B cell (primary cell): ENCODE data around the gene FHIT. TPM values are rescaled to one million over a fixed set of nuclear protein-coding genes. Genes with fewer than 3 reads are reported as not detected.

ENCODE experiments used
- ATAC-seq: fragments of 200-7000 bp; cut with Tn5 transposase; one replicate; pipeline ENCODE4 v1.10.0; 2021; ENCODE audit warnings: low read depth, mild to moderate bottlenecking, moderate number of reproducible peaks, moderate library complexity
- CTCF ChIA-PET: fragments of 350-600 bp; sonication (Branson Sonifier 250); formaldehyde crosslinking; loops from one replicate; lab custom pipeline; 2021; ENCODE audit warnings: antibody characterized with exemption, inconsistent platforms; lab: Charles Lee
- POLR2A ChIA-PET: fragments of 350-600 bp; sonication (Branson Sonifier 250); formaldehyde crosslinking; loops from one replicate; lab custom pipeline; 2021; ENCODE audit warnings: antibody characterized with exemption; lab: Charles Lee
- DNase-seq: peaks from one replicate; pipeline ENCODE4 v3.0.0; 2013
- H2AFZ ChIP-seq: 2 replicates; pipeline ENCODE4 v1.6.1; 2012; ENCODE audit warnings: mild to moderate bottlenecking, low read depth, low read length; ENCODE audit not compliant: insufficient read depth, poor library complexity, severe bottlenecking
- H3K27ac ChIP-seq, 2 donors: 1 replicate in 1 of 2; 2 replicates in 1 of 2; pipeline ENCODE4 v1.5.1; 2012 to 2013; ENCODE audit warnings: low read length in 2 of 2, mild to moderate bottlenecking in 2 of 2, moderate library complexity in 1 of 2
- H3K27me3 ChIP-seq, 4 experiments: fragments of 200-600 bp in 1 of 4; sonication (generic) in 1 of 4; replicated peaks in 1 of 4; 1 replicate in 2 of 4; 2 replicates in 2 of 4; pipeline versions ENCODE4 v1.6.1 to v1.7.0; 2013 to 2016; ENCODE audit warnings: low read length in 3 of 4, mild to moderate bottlenecking in 2 of 4, mixed read lengths in 1 of 4, moderate library complexity in 1 of 4; ENCODE audit not compliant: insufficient read depth in 4 of 4, control insufficient read depth in 3 of 4; ENCODE audit errors: control extremely low read depth in 1 of 4
- H3K36me3 ChIP-seq, 2 experiments: replicated peaks in 1 of 2; 1 replicate in 1 of 2; 2 replicates in 1 of 2; pipeline versions ENCODE4 v1.6.1 to v1.7.1; 2013; ENCODE audit warnings: low read length in 1 of 2; ENCODE audit not compliant: insufficient read depth in 2 of 2, control insufficient read depth in 1 of 2; ENCODE audit errors: control extremely low read depth in 1 of 2, extremely low read depth in 1 of 2
- H3K4me1 ChIP-seq, 2 donors: fragments of 200-600 bp in 1 of 2; sonication (generic) in 1 of 2; 1 replicate in 1 of 2; 2 replicates in 1 of 2; pipeline versions ENCODE4 v1.5.1 to v1.6.1; 2013 to 2017; ENCODE audit warnings: low read length in 2 of 2; ENCODE audit not compliant: control insufficient read depth in 2 of 2, insufficient read depth in 2 of 2
- H3K4me2 ChIP-seq: replicated peaks from 2 replicates; pipeline ENCODE3; 2012; ENCODE audit warnings: mild to moderate bottlenecking, low read depth, low read length; ENCODE audit not compliant: poor library complexity, severe bottlenecking
- H3K4me3 ChIP-seq, 5 experiments: fragments of 200-600 bp in 1 of 5; sonication (generic) in 1 of 5; 1 replicate in 3 of 5; 2 replicates in 2 of 5; pipeline versions ENCODE4 v1.5.1 to v1.7.0; 2011 to 2016; ENCODE audit warnings: low read length in 4 of 5, mild to moderate bottlenecking in 4 of 5, low read depth in 2 of 5, control low read depth in 1 of 5, moderate library complexity in 1 of 5; ENCODE audit not compliant: insufficient read depth in 1 of 5; ENCODE audit errors: control extremely low read depth in 1 of 5, extremely low read depth in 1 of 5
- H3K79me2 ChIP-seq: fragments of 200-600 bp; sonication (generic); one replicate; pipeline ENCODE4 v1.6.0; 2016; ENCODE audit warnings: low read length; ENCODE audit not compliant: control insufficient read depth, insufficient read depth
- H3K9ac ChIP-seq: fragments of 200-600 bp; sonication (generic); 2 replicates; pipeline ENCODE4 v1.6.1; 2017; ENCODE audit warnings: mild to moderate bottlenecking, low read length, moderate library complexity
- H3K9me3 ChIP-seq, 3 donors: one replicate each; pipeline versions ENCODE4 v1.6.1 to v1.7.1; 2013; ENCODE audit warnings: low read length in 2 of 3; ENCODE audit not compliant: control insufficient read depth in 2 of 3, insufficient read depth in 1 of 3; ENCODE audit errors: control extremely low read depth in 1 of 3
- H4K20me1 ChIP-seq: 2 replicates; pipeline ENCODE4 v1.6.0; 2012; ENCODE audit warnings: mild to moderate bottlenecking, low read length; ENCODE audit not compliant: insufficient read depth, control insufficient read depth, poor library complexity, severe bottlenecking
- H3K27ac Mint-ChIP-seq: one replicate; pipeline ENCODE4 v1.8.0; 2021; ENCODE audit warnings: mixed read lengths
- H3K27me3 Mint-ChIP-seq: one replicate; pipeline ENCODE4 v1.8.0; 2021; ENCODE audit warnings: mixed read lengths
- H3K4me1 Mint-ChIP-seq: one replicate; pipeline ENCODE4 v1.8.0; 2021; ENCODE audit warnings: mixed read lengths
- H3K4me3 Mint-ChIP-seq: one replicate; pipeline ENCODE4 v1.8.0; 2021; ENCODE audit warnings: mixed read lengths
- H3K9me3 Mint-ChIP-seq: one replicate; pipeline ENCODE4 v1.8.0; 2022; ENCODE audit warnings: mixed read lengths; ENCODE audit not compliant: insufficient read depth
- CTCF ChIP-seq: fragments of 200-600 bp; IDR thresholded peaks from one replicate; pipeline ENCODE4 v1.8.0; 2022; ENCODE audit warnings: antibody characterized with exemption, mild to moderate bottlenecking
- EZH2 ChIP-seq: IDR thresholded peaks from 2 replicates; pipeline ENCODE4 v1.6.1; 2012; ENCODE audit warnings: borderline replicate concordance, low read depth, mild to moderate bottlenecking, moderate library complexity, low read length; ENCODE audit not compliant: insufficient read depth, poor library complexity, severe bottlenecking
- WGBS: methylation state at CpG from one replicate; pipeline ENCODE4 v1.1.5; 2013; ENCODE audit warnings: missing lambda C conversion rate; ENCODE audit not compliant: insufficient coverage; 5-methylcytosine and 5-hydroxymethylcytosine counted together
- intact Hi-C: fragments of 100-400 bp; cut with micrococcal nuclease; formaldehyde crosslinking; loops from one replicate; pipeline ENCODE4 v1.10.0; 2022
- polyA plus RNA-seq: library from polyadenylated mRNA; depleted of rRNA; stranded (reverse); fragments of >200 nt; gene quantifications from 2 replicates; pipeline ENCODE4 v1.2.3, GENCODE V29; 2012
- total RNA-seq, 2 donors: library from RNA; stranded (reverse); fragments of 120-200 nt in 1 of 2; gene quantifications; 1 replicate in 1 of 2; 2 replicates in 1 of 2; pipeline versions ENCODE4 v1.2.3 to v1.2.4, GENCODE V29; 2013 to 2022

Gene FHIT
- total and polyA plus RNA-seq, 2 donors (not counting 1 experiment from before 2014, with no cell fraction given), result 1.7 to 7.8 TPM

- H3K79me2 ChIP-seq, result no peaks in the 10 kb centered on the region
- no peaks in the 10 kb centered on the region for H3K27me3 ChIP-seq
- peaks cover 8% of the 10 kb centered on the region for H3K4me1 Mint-ChIP-seq
- ChIA-PET POLR2A (no interaction called here), CTCF (interaction anchor here (0.5 to 0.7 kb wide), 2 partner anchors 159 to 239 kb away, joined by 3 to 4 read pairs; no protein-coding TSS in a partner anchor)
- no peaks in the 10 kb centered on the region for H4K20me1 ChIP-seq
- no peak overlapping the region for H2AFZ ChIP-seq
- TF ChIP-seq EZH2, result no peak
- no peak for TF ChIP-seq CTCF
- H3K27ac Mint-ChIP-seq, result no peak overlapping the region
- H3K4me3 Mint-ChIP-seq, result no peak overlapping the region
- H3K36me3 ChIP-seq, result no peaks in the 10 kb centered on the region
- H3K27ac ChIP-seq, result no peak overlapping the region
- H3K4me1 ChIP-seq, result peaks cover 0 to 5% of the 10 kb centered on the region in 2 donors
- DNase-seq, result no peak
- no peak overlapping the region for H3K9ac ChIP-seq
- ATAC-seq, result no peak
- peaks cover 0 to 4% (median 0%) of the 10 kb centered on the region in 3 donors for H3K9me3 ChIP-seq
- peaks cover 3% of the 10 kb centered on the region for H3K27me3 Mint-ChIP-seq
- H3K4me2 ChIP-seq, result no peak overlapping the region
- no peak overlapping the region for H3K4me3 ChIP-seq
- no peaks in the 10 kb centered on the region for H3K9me3 Mint-ChIP-seq
- WGBS, result 67% methylated on average over 2 of the region's 3 CpGs
- intact Hi-C loops, result no loop called here
These were observed 1156.8 kb downstream of the FHIT start for GRCh38 chr3:60094392-60094947.

- WGBS, result no CpG with 5 or more reads among the region's 3 CpGs
- Histone ChIP-seq H3K4me2 (no peak overlapping the region), H3K9ac (no peak overlapping the region), H3K36me3 (no peaks in the 10 kb centered on the region), H3K4me1 (peaks cover 0 to 5% of the 10 kb centered on the region in 2 donors), H3K27me3 (no peaks in the 10 kb centered on the region), H2AFZ (no peak overlapping the region), H3K79me2 (no peaks in the 10 kb centered on the region), H3K4me3 (no peak overlapping the region), H3K9me3 (peaks cover 0 to 4% (median 0%) of the 10 kb centered on the region in 3 donors), H4K20me1 (no peaks in the 10 kb centered on the region), H3K27ac (no peak overlapping the region)
- H3K4me3 Mint-ChIP-seq, result no peak overlapping the region
- DNase-seq (no peak), ATAC-seq (no peak)
- peaks cover 2% of the 10 kb centered on the region for H3K9me3 Mint-ChIP-seq
- intact Hi-C loops, result no loop called here
- ChIA-PET POLR2A (no interaction called here), CTCF (no interaction called here)
- no peak overlapping the region for H3K27ac Mint-ChIP-seq
- no peak for TF ChIP-seq EZH2
- H3K27me3 Mint-ChIP-seq, result peaks cover 3% of the 10 kb centered on the region
- peaks cover 7% of the 10 kb centered on the region for H3K4me1 Mint-ChIP-seq
These were observed 1160.7 kb downstream of the FHIT start for GRCh38 chr3:60090548-60090947.
